HG02623 (cell line): ENCODE measurements around the gene MS4A6E.
"Not testable (repeated sequence)": the region's sequence is repeated elsewhere in the genome, so short reads cannot be mapped to it uniquely, and the experiment has no call there.

Experiments used
- ATAC-seq: cut with Tn5 transposase; IDR thresholded peaks from one replicate; pipeline ENCODE4 v1.9.1; 2021; ENCODE audit warnings: moderate library complexity; ENCODE audit not compliant: unreplicated experiment

The MS4A6E gene

DNA sequence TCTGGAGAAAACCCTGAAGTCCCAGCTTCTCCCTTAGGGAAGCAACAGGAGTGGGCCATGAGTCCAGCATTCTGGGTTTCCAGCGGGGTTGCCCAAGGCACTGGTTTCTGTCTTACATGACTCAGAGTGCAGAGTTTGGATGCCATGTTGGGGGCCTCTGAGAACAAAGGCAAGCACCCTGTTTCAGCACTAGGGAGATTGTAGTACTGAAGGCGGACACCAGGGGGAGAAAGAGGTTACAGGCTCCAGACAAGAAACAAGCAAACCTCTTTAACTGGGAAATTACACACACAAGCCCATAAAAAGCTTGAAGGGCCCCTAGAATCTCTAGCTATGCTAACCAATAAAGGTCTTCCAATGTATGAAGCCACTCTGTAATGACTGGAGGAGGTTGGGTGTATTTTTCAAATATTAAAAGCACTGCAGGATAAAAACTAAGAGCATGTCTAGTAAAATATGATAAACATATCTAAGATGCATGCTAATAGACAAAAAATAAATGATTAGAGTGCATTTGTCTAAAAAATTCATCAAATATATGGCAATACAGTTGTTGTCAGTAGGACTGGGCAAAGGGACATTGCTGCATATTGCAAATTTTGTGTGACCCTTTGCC is 7.1 kb downstream of the MS4A6E start:
- no peak for ATAC-seq

DNA sequence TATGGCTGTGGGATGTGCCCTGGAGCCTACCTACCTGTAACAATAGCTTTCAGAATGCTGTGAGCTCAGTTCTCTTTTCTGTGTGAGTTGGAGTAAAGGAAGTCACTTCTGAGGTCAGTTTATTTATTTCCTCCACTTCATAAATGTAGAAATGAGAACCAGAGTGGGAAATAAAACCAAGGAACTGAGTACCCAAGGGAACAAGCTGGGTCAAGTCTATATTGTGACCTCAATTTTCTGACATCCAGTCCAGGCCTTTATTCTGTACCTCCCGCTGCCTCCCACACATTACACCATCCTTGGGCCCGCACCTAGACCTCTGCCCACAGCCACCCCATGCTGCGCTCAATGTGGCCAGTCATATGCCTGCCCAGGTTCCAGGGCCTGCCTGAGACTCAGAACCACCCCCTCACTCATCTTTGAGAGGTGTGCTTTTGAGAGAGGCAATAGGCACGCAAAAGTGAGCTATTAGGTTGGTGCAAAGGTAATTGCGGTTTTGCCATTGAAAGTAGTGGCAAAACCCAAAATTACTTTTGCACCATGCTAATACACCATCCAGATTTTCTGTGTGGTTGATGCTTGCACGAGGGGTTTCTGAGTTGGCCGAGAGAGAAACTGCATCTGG is 9.8 kb downstream of the MS4A6E start:
- no peak for ATAC-seq

DNA sequence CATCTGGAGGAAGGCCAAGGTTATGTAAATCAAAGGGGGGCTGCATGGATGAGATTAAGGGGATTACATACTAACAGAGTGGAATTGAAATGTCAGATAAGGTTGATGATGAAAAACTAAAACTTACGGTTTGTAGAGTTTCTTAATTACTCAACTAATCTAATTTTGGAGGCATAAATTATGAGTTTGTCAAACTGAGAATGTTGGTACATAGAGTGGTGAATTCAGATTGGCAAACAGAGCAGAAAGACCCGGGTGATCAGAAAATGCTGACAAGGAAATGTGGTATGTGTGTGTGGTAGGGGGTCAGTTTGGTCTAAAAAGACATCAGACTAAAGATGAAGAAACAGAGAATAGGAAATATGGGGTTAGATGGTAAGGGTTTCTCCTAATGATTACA is 11.0 kb downstream of the MS4A6E start:
- ATAC-seq: no peak

DNA sequence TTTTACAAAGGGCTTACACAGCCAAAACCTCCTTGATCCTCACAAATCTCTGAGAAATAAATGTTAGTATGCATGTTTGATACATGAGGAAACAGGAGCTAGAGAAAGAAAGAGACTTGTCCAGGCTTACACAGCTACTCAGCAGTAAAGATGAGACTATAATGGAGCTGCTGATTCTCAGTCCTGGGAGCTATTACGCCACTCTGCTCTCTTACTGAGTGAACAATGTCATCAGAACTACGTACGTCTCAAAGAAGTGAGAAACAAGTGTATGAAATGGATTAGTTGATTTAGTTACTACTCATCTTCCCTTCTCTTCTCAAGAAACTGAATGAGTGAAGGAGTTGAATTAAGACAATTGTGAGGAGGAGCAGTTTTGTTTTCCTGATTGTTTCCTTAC is 12.3 kb downstream of the MS4A6E start:
- ATAC-seq: no peak

DNA sequence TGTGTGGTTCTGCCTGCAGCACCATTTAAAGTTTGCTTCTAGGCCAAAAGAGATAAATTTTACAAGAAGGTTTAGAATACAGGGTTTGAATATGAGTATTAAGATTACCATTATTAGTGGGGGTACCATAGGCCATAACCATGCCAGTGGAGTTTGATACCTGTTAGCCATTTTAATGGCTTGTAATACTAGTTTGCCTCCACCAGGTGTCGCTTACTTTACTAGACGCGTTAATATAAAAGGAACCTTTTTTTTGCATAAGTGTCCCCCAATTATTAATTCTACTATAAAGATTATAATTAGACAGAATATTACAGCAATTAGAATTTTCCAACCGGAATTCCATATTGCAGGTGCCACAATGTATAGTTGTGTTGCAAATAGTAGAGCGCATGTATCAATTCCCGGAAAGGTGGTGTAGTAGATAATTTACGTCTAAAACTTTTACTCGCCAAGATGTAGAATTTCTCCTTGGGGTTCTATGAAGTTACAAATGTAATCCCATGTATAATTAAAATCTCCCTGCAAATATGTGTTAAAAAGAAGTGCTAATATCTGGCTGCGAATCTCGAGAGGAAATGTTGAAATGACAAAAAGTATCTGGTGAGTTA is 16.1 kb downstream of the MS4A6E start:
- ATAC-seq: no peak

DNA sequence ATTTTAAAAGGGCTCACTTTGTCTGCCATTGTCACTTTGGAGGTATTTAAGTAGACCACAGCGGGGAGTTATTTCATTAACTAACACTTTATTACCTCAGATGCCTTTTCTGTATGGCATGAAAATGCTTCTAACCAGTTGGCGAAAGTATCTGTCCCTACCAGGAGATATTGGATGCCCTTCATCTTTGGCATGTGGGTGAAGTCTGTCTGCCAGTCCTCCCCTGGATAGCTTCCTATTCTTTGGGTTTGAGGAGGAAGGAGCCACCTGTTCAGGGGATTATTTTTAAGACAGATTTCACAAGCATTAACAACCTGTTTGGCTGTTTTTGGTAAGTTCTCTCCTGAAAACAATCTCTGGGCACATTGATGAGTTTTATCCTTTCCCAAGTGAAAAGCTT is 17.1 kb downstream of the MS4A6E start:
- no peak for ATAC-seq

DNA sequence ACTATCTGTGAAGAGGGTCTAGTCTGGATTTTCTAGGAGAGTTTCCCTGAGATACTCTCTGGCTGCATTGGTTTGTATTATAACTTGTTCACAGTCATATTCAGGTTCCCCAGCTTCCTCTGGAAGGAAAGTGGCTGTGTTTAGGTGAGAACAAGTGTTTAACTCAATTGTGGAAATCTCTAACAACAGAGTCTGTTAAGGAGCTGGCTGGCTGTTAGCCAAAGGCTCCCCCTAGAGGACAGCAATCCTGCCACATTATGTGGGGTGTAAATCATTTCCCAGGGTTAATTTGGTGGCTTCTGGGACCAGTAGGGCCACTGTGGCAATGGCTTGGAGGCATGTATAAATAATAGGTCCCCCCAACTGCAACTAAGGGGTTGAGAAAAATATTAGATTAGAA is 18.4 kb downstream of the MS4A6E start:
- no peak for ATAC-seq

DNA sequence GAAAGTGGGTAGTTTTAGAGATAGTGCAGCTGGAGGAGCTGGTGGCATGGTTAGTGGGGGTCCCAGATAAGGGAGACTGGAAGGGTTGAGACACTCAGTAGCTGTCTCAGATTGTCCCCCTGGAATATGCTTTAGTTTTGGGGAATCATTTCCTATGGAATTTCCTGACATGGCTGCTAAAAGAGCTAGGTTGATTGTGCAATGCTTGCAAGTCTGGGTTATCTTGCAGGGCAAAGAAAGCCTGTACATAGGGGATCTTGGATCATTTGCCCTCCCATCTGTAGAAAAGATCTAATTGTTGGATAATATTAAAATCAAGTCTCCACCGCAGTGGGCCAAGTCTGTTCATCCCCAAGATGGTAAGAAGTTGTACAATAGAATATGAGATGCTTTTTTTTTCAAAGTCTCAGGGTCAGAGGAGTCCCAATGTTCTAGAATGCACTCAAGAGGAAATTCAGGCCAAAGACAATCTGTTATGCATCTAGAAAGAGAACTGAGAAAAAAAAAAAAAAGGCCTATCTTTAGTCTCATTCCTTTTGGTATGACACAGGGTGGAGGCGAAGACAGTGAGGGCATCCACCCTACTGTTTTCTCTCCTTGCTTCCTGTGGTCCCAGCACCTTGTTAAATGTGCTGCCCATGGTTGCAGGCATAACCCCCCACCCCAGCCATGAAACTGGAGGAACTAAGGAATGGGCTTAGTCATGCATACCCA is 20.2 kb downstream of the MS4A6E start:
- peak; percentile 43 for ATAC-seq

DNA sequence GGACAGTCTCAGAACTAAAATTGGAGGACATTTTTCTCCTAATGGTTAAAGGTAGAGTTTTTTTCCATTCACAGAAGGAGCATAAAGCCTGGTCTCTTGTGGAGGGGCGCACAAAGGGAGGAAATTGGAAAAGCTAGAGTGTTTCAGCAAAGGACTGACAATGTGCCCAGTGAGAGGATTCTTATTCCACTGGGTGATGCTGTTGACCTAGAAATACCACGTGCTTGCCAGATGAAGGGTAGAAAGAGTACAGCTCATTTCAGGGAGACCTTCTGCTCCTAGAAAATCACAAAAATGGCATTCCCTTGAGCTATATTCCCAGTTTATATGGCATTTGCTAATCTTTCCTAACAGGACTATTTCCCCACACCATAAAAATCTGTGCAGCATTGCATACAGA is 21.1 kb downstream of the MS4A6E start:
- no peak for ATAC-seq

DNA sequence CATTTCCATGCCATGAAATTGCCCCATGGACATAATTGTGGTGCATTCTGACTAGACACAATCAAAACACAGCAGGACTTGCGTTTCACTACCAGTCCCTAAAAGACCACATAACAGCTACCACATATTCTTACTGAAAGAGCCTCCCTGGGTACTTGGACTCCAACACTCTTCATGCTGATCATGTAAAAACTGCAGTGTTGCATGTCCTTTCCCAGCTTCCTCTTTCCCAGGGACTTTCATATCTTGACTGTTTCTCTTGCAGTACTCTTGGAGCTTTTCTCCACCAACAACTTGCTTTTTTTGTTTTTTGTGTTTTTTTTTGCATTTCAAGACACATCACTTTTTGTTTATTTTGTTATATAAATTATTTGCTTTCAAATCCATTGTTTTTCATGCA is 22.9 kb downstream of the MS4A6E start:
- no peak for ATAC-seq

DNA sequence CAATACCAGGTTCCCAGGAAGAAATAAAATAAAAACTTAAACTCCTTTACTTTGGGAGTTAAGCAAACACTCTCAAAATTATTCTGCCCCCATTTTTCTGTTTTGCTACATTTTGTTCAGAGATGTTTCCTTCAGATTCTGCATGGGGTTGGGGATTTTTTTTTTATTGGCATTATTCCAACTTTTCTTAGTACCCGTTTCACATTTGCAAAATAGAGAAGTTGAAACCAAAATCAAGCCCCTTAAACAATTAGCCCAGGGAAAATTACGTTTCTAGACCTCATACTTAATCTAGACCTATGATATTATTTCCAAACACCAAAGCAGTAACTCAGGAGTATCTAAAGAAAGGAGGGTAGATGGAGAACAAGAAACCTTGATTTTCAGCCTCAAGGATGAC is 30.7 kb downstream of the MS4A6E start:
- no peak for ATAC-seq

DNA sequence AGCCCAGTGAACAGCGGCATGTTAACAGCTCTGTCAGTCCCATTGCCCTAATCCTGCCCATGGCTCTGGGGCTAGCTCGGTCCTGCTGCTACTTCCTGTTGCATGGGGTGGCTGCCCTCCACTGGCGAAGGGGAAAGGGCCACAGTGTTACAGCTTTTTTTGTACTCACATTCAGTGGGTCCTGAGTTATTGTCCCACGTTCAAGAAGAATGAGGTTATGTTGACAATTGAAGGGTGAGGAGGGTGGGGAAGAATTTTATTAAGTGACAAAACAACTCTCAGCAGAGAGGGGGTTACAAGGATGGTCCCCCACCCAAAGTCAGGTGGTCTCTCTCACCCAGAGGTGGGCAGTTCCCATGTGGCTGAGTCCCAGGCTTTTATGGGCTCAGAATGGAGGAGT is 33.6 kb downstream of the MS4A6E start:
- no peak for ATAC-seq

DNA sequence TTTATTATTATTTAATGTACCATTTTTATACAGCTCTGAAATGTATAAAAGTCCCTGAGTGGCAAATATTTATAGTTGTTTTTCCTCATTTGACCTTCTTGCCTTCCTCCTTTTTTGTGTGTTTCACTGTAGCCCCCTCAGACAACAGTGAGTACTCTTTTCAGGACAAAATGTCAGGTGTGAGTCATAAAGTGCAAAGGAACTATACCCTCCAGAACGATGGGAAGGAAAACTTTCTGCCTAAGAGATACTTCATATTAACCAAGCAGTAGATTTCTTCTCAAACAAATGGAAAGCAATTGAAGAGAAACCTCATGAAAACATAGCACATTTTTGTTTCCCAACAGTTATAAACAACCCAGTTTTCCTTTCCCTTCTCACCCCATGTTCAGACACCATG is 35.2 kb downstream of the MS4A6E start:
- no peak for ATAC-seq

DNA sequence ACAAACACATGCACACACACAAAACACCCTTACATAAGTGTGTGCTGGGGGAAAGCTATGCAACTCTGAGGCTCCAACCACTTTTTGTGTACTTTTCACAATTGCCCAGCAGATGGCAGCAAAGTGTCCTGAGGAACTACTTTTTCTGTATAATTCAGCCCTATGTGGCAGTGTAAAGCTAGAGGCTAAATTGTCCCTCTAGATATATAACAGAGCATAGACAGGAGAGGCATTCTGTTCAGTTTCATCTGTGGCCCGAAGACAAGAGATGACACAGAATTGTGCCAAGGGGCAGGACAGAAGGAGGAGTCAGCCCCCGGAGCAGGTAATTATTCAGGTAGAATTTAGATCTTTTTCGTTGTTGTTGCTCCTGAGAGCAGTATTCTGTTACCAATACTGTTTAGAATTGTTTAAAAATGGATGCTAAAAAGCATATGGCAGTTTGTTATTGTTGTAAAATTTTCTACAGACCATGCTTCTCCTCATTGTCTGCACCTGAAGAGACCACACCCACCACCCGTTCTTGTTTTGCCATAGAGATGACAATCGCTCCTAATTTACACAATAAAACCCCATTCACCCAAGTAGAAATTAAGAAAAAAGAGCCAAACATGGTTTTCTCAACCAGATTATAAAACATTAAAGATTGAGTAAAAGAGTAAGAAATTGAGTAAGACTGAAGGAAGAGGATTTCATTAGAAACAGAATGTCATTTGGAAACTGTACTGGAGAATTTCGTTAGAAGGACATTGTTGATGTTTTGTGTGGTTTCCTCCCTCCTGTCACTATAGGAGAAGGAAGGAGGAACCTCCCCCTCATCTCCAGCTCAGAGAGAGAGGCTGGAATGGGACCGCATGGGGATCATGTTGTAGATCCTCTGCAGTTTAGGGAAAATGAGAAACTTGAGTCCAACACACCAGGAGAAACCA is 36.8 kb downstream of the MS4A6E start:
- peak; percentile 58 for ATAC-seq

DNA sequence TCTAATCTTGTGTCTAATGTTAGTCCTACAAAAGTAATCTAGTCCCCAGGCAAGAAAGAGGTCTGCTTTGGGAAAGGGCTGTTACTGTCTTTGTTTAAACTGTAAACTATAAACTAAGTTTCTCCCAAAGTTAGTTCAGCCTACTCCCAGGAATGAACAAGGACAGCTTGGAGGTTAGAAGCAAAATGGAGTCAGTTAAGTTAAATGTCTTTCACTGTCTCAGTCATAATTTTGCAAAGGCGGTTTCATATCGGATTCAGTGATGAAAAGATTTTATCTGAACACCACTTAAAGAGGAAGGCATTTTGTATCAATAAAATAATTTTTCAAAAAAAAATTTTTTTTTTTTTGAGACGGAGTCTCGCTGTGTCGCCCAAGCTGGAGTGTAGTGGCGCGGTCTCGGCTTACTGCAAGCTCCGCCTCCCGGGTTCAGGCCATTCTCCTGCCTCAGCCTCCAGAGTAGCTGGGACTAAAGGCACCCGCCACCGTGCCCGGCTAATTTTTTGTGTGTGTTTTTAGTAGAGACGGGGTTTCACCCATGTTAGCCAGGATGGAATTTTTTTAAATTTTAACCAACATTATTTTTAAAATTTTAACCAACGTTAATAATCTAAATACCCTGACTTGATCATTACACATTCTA is 39.3 kb downstream of the MS4A6E start:
- not testable (repeated sequence) for ATAC-seq

DNA sequence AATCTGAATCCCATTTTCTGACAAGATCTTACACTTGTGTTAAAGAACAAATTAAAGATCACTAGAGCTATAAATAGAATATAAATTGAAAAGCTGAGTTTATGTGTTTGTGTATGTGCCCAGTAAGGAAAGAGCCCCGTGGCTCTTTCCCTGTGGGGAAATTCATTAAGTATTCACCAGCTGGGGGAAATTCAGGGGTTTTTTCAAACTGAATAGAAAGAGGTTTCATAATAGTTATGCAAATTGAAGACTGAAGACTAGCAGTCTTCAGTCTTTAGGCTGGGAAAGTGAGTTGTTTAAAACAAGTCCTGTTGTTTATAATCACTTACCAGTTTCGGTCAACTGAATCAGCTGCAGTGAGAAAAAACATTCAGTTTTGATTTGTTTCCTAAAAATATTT is 40.0 kb downstream of the MS4A6E start:
- peak; percentile 87 for ATAC-seq

DNA sequence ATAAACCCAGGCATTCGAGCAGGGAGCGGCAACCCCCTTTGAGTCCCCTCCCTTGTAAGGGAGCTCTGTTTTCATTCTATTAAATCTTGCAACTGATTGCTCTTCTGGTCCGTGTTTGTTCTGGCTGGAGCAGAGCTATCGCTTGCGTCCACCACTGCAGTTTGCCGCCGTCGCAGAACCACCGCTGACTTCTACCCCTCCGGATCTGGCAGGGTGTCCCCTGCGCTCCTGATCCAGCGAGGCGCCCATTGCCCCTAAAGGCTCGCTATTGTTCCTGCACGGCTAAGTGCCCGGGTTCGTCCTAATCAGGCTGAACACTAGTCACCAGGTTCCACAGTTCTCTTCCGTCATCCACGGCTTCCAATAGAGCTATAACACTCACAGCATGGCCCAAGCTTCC is 40.8 kb downstream of the MS4A6E start:
- no peak for ATAC-seq

DNA sequence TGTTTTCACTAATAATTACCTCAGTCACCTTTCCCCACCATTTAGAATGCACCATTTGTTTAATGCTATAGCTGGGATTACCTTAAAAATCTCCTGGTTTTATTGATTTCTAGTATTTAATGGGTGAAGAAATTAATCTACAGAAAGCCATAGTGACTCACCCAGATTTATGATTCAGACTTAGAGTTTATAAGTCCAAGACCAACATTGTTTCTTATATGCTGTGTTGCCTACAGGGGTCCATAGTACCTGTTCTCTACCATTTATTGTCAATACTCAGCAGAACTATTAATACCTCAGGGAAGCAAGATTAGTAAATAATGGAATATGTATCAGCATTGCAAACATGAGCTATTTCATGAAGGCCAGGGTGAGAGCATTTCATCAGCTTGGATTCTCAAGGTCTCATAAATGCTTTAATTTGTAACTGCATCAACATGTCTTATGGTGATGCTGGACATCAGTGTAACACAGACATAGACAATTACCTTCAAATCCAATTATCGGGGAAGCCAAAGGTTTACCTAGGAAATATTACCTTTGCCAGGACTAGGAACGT is 43.3 kb downstream of the MS4A6E start:
- ATAC-seq: no peak

DNA sequence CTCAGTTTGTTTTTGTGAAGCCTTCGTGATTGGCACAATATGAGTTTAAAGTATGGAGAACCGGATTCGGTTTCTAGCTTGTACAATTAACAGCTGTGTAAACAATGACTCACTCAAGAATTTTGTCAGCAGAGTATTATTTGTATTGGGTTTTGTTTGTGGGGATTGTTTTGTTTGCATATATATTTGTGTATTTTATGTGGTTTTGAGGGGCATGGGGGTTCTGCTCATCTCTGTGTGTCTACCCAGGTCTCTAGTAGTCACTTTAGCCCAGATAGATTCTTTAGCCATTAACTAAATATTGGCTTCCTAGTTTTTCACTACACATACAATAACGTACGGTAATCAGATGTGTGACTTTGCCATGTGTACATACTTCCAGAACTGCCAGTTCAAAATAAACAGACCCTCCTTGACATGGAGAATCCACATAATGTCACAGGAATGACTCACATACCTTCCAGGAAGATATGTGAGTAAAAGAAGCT is 43.8 kb downstream of the MS4A6E start:
- no peak for ATAC-seq

DNA sequence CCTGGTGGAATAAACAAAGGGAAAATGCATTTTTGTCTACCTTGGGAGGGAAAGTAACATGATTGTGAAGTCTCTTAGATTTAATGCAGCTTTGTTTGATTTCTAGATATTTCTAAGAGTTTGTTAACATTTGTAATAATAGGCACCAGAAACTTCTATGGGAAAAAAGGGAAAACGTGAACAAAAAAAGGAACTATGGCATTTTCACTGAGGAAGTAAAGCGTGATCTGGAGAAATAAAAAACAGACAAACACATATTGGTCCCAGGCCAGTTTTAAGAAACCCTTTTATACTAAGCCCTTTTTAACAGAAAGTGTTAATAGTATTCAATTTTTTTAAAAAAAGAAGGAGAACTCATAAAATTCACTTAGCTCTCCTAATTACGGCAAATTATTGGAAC is 44.3 kb downstream of the MS4A6E start:
- no peak for ATAC-seq
